ENCODE measurements around the gene TRHDE.

Gene TRHDE

DNA sequence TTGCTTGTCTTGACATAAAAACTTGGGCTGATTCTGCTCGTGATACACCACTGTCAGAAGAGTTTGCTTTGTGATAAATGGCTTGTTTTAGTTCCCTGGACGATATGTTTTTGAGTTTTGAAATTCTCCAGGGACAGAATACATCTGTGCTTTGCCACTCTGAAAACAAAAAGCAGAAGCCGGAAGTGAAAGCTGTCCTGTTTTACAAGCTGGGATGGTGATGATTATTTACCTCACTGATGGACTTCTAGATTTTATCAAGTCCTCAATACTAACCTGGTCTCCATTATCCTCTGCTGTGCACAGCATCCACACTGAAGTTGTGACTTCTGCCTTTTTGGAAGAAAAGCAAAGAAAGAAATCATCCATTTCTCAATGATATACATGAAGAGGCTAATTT is 251.6 kb downstream of the TRHDE start:
- no peak for DNase-seq

- no peak for DNase-seq
Measured at GRCh38 chr12:72535212-72535990, 263.2 kb downstream of the TRHDE start.

DNA sequence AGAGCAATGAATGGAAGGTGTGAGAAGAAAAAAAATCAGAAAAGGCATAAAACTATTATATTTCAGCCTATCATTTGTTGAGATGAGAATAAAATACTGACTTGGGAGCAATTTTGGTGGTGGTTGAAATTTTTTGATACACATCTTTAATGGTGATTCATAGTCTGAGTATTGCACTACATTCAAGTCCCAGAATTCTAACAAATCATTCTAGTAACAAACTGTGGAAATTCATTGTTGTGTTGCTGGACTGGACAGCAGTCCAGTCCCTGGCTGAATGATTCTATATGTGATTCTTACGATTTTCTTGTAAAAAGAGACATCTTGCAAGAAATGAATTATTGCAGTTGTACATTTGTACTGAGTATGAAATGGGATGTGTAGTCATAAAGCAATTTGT is 268.6 kb downstream of the TRHDE start:
- no peak for DNase-seq

DNA sequence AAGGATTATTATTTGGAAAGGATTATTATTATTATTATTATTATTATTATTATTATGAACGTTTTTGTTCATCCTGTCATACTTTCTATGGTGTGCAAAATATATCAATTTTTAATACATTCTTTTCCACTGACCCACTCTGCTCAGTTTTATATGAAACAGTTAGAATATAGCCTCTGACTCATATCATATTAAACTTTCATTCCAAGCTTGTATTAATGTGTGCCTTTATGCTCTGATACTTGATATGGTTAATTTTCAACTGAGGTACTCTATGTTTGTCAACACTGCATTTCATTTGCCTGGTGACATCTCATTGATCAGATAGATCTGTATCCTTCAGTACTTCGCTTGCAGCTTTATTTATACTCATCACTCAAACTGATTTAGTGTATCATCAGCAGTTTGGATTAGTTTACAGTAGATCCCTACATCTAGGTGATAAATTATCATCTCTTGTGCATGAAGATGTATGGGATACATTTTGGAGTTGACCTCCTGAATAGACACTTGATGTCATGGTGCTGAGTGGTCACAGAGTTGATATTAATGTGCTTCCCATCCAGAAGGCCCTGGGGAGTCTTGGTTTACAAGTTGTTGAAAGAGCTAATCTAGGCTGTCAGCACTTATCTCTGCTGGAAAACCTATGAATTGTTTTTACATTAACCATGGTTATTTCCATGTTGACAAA is 271.8 kb downstream of the TRHDE start:
- no peak for DNase-seq

GRCh38 chr12:72546106-72546505 is 273.9 kb downstream of the TRHDE start:
- no peak for DNase-seq

DNA sequence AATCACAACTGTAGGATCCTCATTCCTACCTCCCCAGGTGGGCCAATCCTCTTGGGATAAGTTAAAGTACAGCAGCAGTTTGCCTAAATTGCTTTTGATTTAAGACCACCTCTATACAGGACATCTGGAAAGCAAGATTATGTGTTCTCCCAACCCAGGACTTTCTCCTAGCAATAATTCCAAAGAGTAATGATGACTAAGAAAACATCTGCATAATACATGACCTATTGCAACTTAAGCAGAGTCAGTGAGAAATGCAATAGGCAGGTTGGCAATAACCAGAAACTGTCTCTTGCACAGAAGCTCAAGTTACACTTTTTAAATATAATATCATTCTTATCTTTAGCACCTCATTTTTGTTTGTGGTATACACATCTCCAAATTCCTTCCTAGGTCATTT is 275.4 kb downstream of the TRHDE start:
- no peak for DNase-seq

GRCh38 chr12:72549184-72549583 is 277.0 kb downstream of the TRHDE start:
- DNase-seq = no peak

DNA sequence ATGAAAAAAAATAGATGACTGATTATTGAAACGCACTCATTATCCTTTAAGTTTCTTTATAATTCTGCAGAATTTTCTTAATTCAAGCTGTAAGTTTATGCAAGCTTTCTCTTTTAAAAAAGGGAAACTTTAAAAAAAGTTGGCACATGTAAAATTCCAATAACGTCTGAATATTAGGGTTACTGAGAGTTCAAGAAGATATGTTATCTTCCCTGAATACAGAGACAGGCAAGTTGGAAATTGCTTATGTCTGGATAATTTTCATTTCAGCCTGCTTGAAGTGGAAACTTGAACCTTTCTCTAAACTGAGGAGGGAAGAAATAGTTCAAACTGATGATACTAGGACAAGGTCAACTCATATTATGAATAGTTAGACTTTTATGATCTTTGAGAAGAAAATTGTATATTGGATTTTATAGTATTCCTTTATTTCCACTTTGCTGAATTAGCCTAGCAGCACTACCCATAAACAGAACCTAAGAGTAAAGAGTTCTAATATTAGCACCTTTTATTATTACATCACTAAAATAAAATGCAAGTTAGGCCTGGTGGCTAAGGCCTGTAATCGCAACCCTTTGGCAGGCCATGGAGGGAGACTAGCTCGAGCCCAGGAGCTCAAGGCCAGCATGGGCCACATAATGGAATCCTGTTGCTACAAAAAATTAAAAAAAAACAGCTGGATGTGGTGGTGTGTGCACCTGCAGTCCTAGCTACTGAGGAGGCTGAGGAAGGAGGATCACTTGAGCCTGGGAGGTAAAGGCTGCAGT is 288.0 kb downstream of the TRHDE start:
- no peak for DNase-seq

GRCh38 chr12:72570601-72571000 is 298.4 kb downstream of the TRHDE start:
- DNase-seq = no peak

GRCh38 chr12:72574138-72574537 is 302.0 kb downstream of the TRHDE start:
- DNase-seq = no peak

DNA sequence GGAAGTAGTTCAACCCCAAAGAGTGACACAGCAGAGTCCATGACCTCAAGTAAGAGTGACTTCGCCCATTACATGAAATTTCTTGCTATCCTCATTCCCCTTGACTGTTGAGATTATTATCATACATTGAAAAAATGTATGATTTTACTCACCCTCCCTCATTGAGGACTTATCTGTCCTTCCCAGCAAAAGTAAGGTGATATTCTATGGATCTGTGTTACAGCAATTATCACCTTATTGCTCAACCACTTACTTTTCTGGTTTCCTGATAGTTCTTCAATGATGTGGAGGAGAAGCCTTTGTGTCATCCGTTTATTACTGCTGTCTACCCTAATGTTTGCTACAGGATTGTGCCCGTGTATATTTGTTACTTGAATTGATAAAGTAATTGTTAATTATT is 306.2 kb downstream of the TRHDE start:
- DNase-seq = no peak

DNA sequence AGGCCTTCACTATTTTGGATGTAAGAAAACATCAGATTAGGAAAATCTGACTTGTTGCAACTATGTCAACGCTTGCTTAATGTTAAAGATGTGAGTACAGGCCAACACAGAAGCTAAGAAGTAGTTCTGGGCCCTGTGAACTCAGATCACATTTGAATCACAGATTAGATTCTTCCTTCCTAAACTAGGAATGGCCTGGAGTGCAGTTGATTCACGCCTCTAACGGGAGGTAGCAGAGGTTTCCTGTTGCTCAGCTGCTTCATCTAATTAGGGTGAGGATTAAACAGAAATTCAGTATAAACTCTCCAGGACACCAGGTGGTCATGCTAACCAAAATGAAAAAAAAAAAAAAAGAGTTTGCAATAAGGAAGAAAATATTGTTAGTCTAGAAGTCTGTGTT is 314.3 kb downstream of the TRHDE start:
- DNase-seq = no peak

- DNase-seq = no peak
Measured at GRCh38 chr12:72602581-72602980, 330.4 kb downstream of the TRHDE start.

- no peak for DNase-seq
Measured at GRCh38 chr12:72605975-72606374, 333.8 kb downstream of the TRHDE start.

GRCh38 chr12:72610342-72610741 is 338.2 kb downstream of the TRHDE start:
- DNase-seq = no peak

- no peak for DNase-seq
Measured at GRCh38 chr12:72610854-72611358, 338.7 kb downstream of the TRHDE start.

- no peak for DNase-seq
Measured at GRCh38 chr12:72612171-72612570, 340.0 kb downstream of the TRHDE start.

GRCh38 chr12:72618764-72619163 is 346.6 kb downstream of the TRHDE start:
- no peak for DNase-seq

DNA sequence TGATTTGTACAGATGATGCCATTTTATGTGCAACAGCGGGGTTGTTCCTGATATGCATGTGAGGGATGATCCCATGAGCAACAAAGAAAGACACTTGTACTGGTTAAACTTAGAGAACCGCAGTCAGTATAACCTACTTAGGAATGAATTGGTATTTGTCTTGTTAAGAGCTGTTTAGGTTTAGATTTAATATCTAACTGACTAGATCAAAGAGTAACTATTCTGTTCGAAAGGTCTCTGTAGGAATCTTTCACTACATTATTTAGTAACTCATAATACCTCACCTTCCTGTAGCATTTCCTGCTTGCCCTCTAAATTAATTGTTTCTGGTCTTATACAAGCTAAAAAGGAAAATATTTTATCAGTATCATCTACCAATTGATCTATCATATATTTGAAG is 350.4 kb downstream of the TRHDE start:
- no peak for DNase-seq

- no peak for DNase-seq
Measured at GRCh38 chr12:72631926-72632685, 359.9 kb downstream of the TRHDE start.

DNA sequence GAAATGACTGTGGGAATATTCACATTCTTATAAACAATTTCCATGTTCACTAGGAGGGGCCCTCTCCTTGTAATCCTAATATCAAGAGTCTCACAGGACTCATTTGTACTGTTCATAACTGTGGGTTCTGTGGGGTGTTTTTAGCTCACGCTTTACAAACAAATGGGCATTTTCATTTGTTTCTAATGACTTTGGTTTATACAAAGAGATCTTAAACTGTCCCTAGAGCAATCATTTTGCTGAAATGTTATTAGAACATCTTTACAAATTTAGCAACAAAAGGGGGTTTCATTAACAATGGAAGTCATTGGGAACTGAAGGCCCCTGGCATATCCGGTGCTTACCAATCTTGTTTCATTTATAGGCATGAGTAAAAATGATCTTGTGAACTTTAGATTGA is 370.5 kb downstream of the TRHDE start:
- no peak for DNase-seq

DNA sequence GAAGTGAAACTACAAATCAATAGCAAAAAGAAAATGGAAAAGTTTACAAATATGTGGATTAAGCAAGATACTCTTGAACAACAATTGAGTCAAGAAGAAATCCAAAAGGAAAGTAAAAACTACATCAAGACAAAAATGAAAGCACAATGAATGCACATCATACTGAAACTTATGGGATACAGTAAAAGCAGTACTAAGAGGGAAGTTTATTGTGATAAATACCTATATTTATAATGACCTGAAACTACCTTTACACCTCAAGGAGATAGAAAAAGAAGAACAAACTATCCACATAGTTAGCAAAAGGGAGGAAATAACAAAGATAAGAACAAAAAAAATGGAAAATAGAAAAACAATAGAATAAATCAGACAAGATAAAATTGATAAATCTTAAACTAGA is 375.0 kb downstream of the TRHDE start:
- DNase-seq = no peak

DNA sequence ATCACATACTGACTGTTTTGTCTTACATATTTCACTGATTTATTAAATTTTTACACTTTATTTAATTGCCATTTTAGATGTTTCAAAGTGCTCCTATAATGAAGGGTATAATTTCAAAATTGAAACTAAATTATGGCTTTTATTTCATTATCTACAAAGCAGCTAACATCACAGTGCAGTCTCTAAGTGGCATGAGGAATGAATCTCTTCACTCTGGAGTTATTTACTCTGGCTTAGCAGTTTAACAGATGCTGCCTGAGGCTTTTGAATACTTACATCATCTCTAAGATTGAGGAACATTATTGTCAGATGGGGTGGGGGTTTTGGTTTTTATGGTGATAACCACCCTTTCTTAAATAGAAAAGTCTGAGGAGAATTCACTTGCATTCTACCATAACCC is 386.4 kb downstream of the TRHDE start:
- DNase-seq = no peak
